Measurements from ENCODE around the gene SP2.

The SP2 gene

GRCh38 chr17:47953909-47954308 lies 57.9 kb downstream of the SP2 start:
- DNase-seq: no peak

- no peak for DNase-seq
Observed at GRCh38 chr17:47955497-47956461, 59.7 kb downstream of the SP2 start.

- no peak for DNase-seq
Observed at GRCh38 chr17:47956791-47957590, 61.0 kb downstream of the SP2 start.

- DNase-seq: no peak
Observed at GRCh38 chr17:47957591-47958490, 61.8 kb downstream of the SP2 start, which contains the start of gene PRR15L. PRR15L (minus strand) TSS chr17:47957883; CDS start chr17:47953234, 4,649 bp downstream.

- no peak for DNase-seq
Observed at GRCh38 chr17:47959825-47960655, 64.0 kb downstream of the SP2 start.

- no peak for DNase-seq
Observed at GRCh38 chr17:47961406-47961805, 65.4 kb downstream of the SP2 start.

GRCh38 chr17:47962901-47963300 lies 66.9 kb downstream of the SP2 start:
- no peak for DNase-seq

GRCh38 chr17:47964856-47965255 lies 68.8 kb downstream of the SP2 start:
- DNase-seq: no peak

- no peak for DNase-seq
Observed at GRCh38 chr17:47966079-47966519, 70.1 kb downstream of the SP2 start.

- DNase-seq: no peak
Observed at GRCh38 chr17:47967607-47968252, 71.7 kb downstream of the SP2 start.

GRCh38 chr17:47968836-47969235 lies 72.8 kb downstream of the SP2 start:
- no peak for DNase-seq

GRCh38 chr17:47969930-47970724 lies 74.1 kb downstream of the SP2 start:
- no peak for DNase-seq

GRCh38 chr17:47970725-47971499 lies 74.9 kb downstream of the SP2 start, which contains the start of gene CDK5RAP3:
CDK5RAP3 (plus strand) TSS chr17:47971113; CDS start chr17:47971147, 34 bp downstream.
- DNase-seq: peak; percentile 99

GRCh38 chr17:47973541-47973940 lies 77.5 kb downstream of the SP2 start:
- DNase-seq: no peak

GRCh38 chr17:47975189-47975822 lies 79.3 kb downstream of the SP2 start:
- DNase-seq: no peak

- DNase-seq: no peak
Observed at GRCh38 chr17:47975823-47976205, 79.8 kb downstream of the SP2 start.

GRCh38 chr17:47978324-47978723 lies 82.3 kb downstream of the SP2 start:
- DNase-seq: no peak
